ENCODE measurements around the gene UBQLN2. TPM values are rescaled to one million over a fixed set of nuclear protein-coding genes. Genes with fewer than 3 reads are reported as not detected.

Gene UBQLN2
- polyA plus RNA-seq, 1 of the 3 experiments (the other 2 are of a cell fraction) = 10.7 TPM

- no peak for DNase-seq
- TF ChIP-seq, protein P1, sequence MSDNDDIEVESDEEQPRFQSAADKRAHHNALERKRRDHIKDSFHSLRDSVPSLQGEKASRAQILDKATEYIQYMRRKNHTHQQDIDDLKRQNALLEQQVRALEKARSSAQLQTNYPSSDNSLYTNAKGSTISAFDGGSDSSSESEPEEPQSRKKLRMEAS (IDR thresholded peaks at IDR 0.05; ENCODE audit: low read depth) = no peak
- TF ChIP-seq JUND (IDR thresholded peaks at IDR 0.05) (no peak), IRF3 (IDR thresholded peaks at IDR 0.05; ENCODE audit: low read depth, low read length) (no peak), RCOR1 (IDR thresholded peaks at IDR 0.05; ENCODE audit: low read length) (no peak), TEAD4 (IDR thresholded peaks at IDR 0.05; ENCODE audit: borderline replicate concordance, insufficient read depth) (no peak), MEF2A (IDR thresholded peaks at IDR 0.05; ENCODE audit: borderline replicate concordance, low read depth) (no peak), TCF12 (IDR thresholded peaks at IDR 0.05) (no peak), EZH2phosphoT487 (IDR thresholded peaks at IDR 0.05; ENCODE audit: borderline replicate concordance, low read depth) (no peak), GATA2 (CRISPR knock-in tag; IDR thresholded peaks at IDR 0.05) (no peak), SIN3A (IDR thresholded peaks at IDR 0.05; ENCODE audit: borderline replicate concordance, low read depth, low read length) (no peak), TAF1 (IDR thresholded peaks at IDR 0.05; ENCODE audit: borderline replicate concordance, low read depth, low read length) (no peak), NFIC (IDR thresholded peaks at IDR 0.05; ENCODE audit: borderline replicate concordance) (no peak), FOXM1 (IDR thresholded peaks at IDR 0.05; ENCODE audit: low read depth) (no peak), FOXJ3 (CRISPR knock-in tag; IDR thresholded peaks at IDR 0.05) (no peak), RXRA (IDR thresholded peaks at IDR 0.05; ENCODE audit: borderline replicate concordance, low read depth) (no peak)
- TF ChIP-seq, protein P2, sequence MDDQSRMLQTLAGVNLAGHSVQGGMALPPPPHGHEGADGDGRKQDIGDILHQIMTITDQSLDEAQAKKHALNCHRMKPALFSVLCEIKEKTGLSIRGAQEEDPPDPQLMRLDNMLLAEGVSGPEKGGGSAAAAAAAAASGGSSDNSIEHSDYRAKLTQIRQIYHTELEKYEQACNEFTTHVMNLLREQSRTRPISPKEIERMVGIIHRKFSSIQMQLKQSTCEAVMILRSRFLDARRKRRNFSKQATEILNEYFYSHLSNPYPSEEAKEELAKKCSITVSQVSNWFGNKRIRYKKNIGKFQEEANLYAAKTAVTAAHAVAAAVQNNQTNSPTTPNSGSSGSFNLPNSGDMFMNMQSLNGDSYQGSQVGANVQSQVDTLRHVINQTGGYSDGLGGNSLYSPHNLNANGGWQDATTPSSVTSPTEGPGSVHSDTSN (IDR thresholded peaks at IDR 0.05) = no peak
- TF ChIP-seq, protein P3, sequence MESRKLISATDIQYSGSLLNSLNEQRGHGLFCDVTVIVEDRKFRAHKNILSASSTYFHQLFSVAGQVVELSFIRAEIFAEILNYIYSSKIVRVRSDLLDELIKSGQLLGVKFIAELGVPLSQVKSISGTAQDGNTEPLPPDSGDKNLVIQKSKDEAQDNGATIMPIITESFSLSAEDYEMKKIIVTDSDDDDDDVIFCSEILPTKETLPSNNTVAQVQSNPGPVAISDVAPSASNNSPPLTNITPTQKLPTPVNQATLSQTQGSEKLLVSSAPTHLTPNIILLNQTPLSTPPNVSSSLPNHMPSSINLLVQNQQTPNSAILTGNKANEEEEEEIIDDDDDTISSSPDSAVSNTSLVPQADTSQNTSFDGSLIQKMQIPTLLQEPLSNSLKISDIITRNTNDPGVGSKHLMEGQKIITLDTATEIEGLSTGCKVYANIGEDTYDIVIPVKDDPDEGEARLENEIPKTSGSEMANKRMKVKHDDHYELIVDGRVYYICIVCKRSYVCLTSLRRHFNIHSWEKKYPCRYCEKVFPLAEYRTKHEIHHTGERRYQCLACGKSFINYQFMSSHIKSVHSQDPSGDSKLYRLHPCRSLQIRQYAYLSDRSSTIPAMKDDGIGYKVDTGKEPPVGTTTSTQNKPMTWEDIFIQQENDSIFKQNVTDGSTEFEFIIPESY (IDR thresholded peaks at IDR 0.05; ENCODE audit: borderline replicate concordance, low read depth) = no peak
- Histone ChIP-seq H4K20me1 (ENCODE audit: insufficient read depth) (peaks cover 39% of the 10 kb centered on the region), H3F3A (replicated peaks; ENCODE audit: insufficient read depth) (peaks cover 5% of the 10 kb centered on the region), H3K9me2 (no peaks in the 10 kb centered on the region), H3K4me3 (ENCODE audit: low read depth in 2 of 2, low read length in 1 of 2) (no peak overlapping the region), H3K4me1 (ENCODE audit: control insufficient read depth in 1 of 2, insufficient read depth in 2 of 2, low read depth in 1 of 2, low read length in 1 of 2) (peaks cover 0 to 3% of the 10 kb centered on the region in 2 experiments; a peak in 1 of 4 replicates), H3K27me3 (ENCODE audit: insufficient read depth) (no peaks in the 10 kb centered on the region), H3K79me2 (ENCODE audit: insufficient read depth) (peaks cover 47% of the 10 kb centered on the region), H3K27ac (ENCODE audit: low read depth in 2 of 2, low read length in 1 of 2) (no peak overlapping the region), H2AFZ (ENCODE audit: low read depth) (no peak overlapping the region), H3K9ac (no peak overlapping the region), H3K9me3 (no peaks in the 10 kb centered on the region), H3K36me3 (replicated peaks in 1 of 2; ENCODE audit: control insufficient read depth in 1 of 2, insufficient read depth in 2 of 2, low read length in 1 of 2) (peaks cover 2 to 4% of the 10 kb centered on the region in 2 experiments), H3K4me2 (no peak overlapping the region)
- ChIA-PET CTCF (no interaction called here), POLR2A (interaction anchor here (1.1 kb wide), 1 partner anchor 9 kb away, joined by 3 read pairs; no protein-coding TSS in a partner anchor)
- 47% methylated on average over 6 of the region's 6 CpGs for WGBS (ENCODE audit: low lambda C conversion rate)
Measured at GRCh38 chrX:56569378-56570057, 6.1 kb downstream of the UBQLN2 start.
